Erythroblast (primary cell): ENCODE measurements around the gene ANKRD55.

Experiments used
- GATA1 ChIP-seq: IDR thresholded peaks from 2 replicates; pipeline ENCODE4 v1.6.1; 2011; ENCODE audit warnings: low read depth, mild to moderate bottlenecking, control low read depth, low read length, moderate library complexity
- POLR2A ChIP-seq: IDR thresholded peaks from 2 replicates; pipeline ENCODE4 v1.6.1; 2011; ENCODE audit warnings: mild to moderate bottlenecking, low read length

DNA sequence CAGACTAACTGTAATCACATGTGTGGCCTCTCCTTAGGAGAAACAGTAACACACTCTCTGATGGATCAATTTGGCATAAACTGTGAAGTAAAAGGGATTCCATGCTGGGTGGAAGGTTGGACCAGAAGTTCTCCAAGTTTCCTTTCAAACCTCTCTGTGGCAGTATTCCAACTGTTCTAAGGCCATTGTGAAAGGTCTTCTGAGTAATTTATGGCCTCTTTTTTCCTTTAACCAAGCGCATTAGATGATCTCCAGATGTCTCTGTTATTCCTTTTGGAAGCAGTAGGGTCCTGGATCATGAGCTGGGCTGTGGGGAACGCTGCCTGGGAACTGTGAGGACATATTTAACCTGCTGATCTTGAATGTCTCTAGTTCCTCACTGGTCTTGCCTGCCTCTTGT lies 157.8 kb downstream of the ANKRD55 start:
- TF ChIP-seq POLR2A (no peak), GATA1 (no peak)
